GM23338 (cell line): Measurements from ENCODE around the gene FBLN1. TPM values are rescaled to one million over a fixed set of nuclear protein-coding genes. Genes with fewer than 3 reads are reported as not detected.

ENCODE experiments used
- ATAC-seq: fragments of 200-7000 bp; cut with Tn5 transposase; 3 replicates; pipeline ENCODE4 v1.9.1; 2020
- DNase-seq: peaks from one replicate; pipeline ENCODE4 v3.0.0-alpha.2; 2015; ENCODE audit warnings: low spot score
- H2AFZ ChIP-seq: fragments of 200-600 bp; sonication (generic); 2 replicates; pipeline ENCODE4 v1.8.0; 2016; ENCODE audit warnings: antibody characterized with exemption, mild to moderate bottlenecking, moderate library complexity
- H3F3A ChIP-seq: fragments of 200-600 bp; sonication (generic); replicated peaks from 2 replicates; pipeline ENCODE4 v1.8.0; 2017; ENCODE audit warnings: antibody characterized with exemption, mixed run types, low read depth
- H3K27ac ChIP-seq: fragments of 200-600 bp; sonication (generic); 2 replicates; pipeline ENCODE4 v1.6.1; 2016; ENCODE audit warnings: low read depth
- H3K27me3 ChIP-seq: fragments of 200-600 bp; sonication (generic); 2 replicates; pipeline ENCODE4 v1.8.0; 2016; ENCODE audit warnings: mild to moderate bottlenecking, mixed run types, moderate library complexity; ENCODE audit not compliant: insufficient read depth
- H3K36me3 ChIP-seq: fragments of 200-600 bp; sonication (generic); 2 replicates; pipeline ENCODE4 v1.8.0; 2016; ENCODE audit warnings: mild to moderate bottlenecking; ENCODE audit not compliant: insufficient read depth
- H3K4me1 ChIP-seq: fragments of 200-600 bp; sonication (generic); 2 replicates; pipeline ENCODE4 v1.8.0; 2016; ENCODE audit warnings: mild to moderate bottlenecking, moderate library complexity; ENCODE audit not compliant: insufficient read depth
- H3K4me2 ChIP-seq: fragments of 200-600 bp; sonication (generic); 2 replicates; pipeline ENCODE4 v1.7.1; 2017; ENCODE audit warnings: mixed run types
- H3K4me3 ChIP-seq: fragments of 200-600 bp; sonication (generic); 2 replicates; pipeline ENCODE4 v1.6.1; 2016; ENCODE audit warnings: mixed run types
- H3K79me2 ChIP-seq: fragments of 200-600 bp; sonication (generic); replicated peaks from 2 replicates; pipeline ENCODE4 v1.8.0; 2017; ENCODE audit warnings: mild to moderate bottlenecking; ENCODE audit not compliant: insufficient read depth
- H3K9me2 ChIP-seq: fragments of 200-600 bp; sonication (generic); 2 replicates; pipeline ENCODE4 v1.8.0; 2017; ENCODE audit not compliant: insufficient read depth
- H4K20me1 ChIP-seq: fragments of 200-600 bp; sonication (generic); replicated peaks from 2 replicates; pipeline ENCODE4 v1.8.0; 2017; ENCODE audit warnings: mild to moderate bottlenecking; ENCODE audit not compliant: insufficient read depth
- H3K27ac Mint-ChIP-seq: 2 replicates; pipeline ENCODE4 v1.8.0; 2020; ENCODE audit warnings: inconsistent platforms, mild to moderate bottlenecking, moderate library complexity, mixed read lengths
- H3K27me3 Mint-ChIP-seq: 3 replicates; pipeline ENCODE4 v1.8.0; 2022; ENCODE audit warnings: low read depth, mild to moderate bottlenecking, moderate library complexity, mixed read lengths, inconsistent platforms; ENCODE audit not compliant: insufficient read depth, poor library complexity
- H3K36me3 Mint-ChIP-seq: 3 replicates; pipeline ENCODE4 v1.8.0; 2021; ENCODE audit warnings: low read depth, mild to moderate bottlenecking, inconsistent platforms, moderate library complexity, mixed read lengths
- H3K4me1 Mint-ChIP-seq: 3 replicates; pipeline ENCODE4 v1.8.0; 2020; ENCODE audit warnings: mild to moderate bottlenecking, inconsistent platforms, mixed read lengths
- H3K4me3 Mint-ChIP-seq: 3 replicates; pipeline ENCODE4 v1.8.0; 2021; ENCODE audit warnings: moderate library complexity, mild to moderate bottlenecking, inconsistent platforms, mixed read lengths
- H3K9me3 Mint-ChIP-seq: 3 replicates; pipeline ENCODE4 v1.8.0; 2020; ENCODE audit warnings: moderate library complexity, mild to moderate bottlenecking, inconsistent platforms, mixed read lengths
- CREB1 ChIP-seq: fragments of 250-450 bp; sonication (Bioruptor Pico); IDR thresholded peaks from 2 replicates; pipeline ENCODE4 v1.5.0; 2020; ENCODE audit warnings: low read depth, mild to moderate bottlenecking, moderate library complexity
- EZH2 ChIP-seq: fragments of 200-600 bp; sonication (generic); IDR thresholded peaks from one replicate; pipeline ENCODE4 v1.8.0; 2017; ENCODE audit warnings: antibody characterized with exemption, mild to moderate bottlenecking, low read depth; ENCODE audit not compliant: unreplicated experiment
- EZH2phosphoT487 ChIP-seq: fragments of 200-600 bp; sonication (generic); IDR thresholded peaks from one replicate; pipeline ENCODE4 v1.8.1; 2018; ENCODE audit warnings: antibody characterized with exemption; ENCODE audit not compliant: unreplicated experiment
- JUNB ChIP-seq: IDR thresholded peaks from one replicate; pipeline ENCODE4 v1.6.1; 2016; ENCODE audit warnings: antibody characterized with exemption; ENCODE audit not compliant: unreplicated experiment
- NANOG ChIP-seq: IDR thresholded peaks from 2 replicates; pipeline ENCODE4 v1.6.1; 2016; ENCODE audit warnings: antibody characterized with exemption, borderline replicate concordance
- POLR2AphosphoS5 ChIP-seq: IDR thresholded peaks from 2 replicates; pipeline ENCODE4 v1.6.1; 2016; ENCODE audit warnings: antibody characterized with exemption, low read depth
- STAT1 ChIP-seq: IDR thresholded peaks from one replicate; pipeline ENCODE4 v1.6.1; 2016; ENCODE audit warnings: antibody characterized with exemption; ENCODE audit not compliant: unreplicated experiment
- ZNF114 ChIP-seq: fragments of 250-450 bp; sonication (Bioruptor Pico); IDR thresholded peaks from 2 replicates; pipeline ENCODE4 v1.5.0; 2020; ENCODE audit warnings: mild to moderate bottlenecking, moderate library complexity
- polyA plus RNA-seq: library from polyadenylated mRNA; unstranded; fragments of >200 nt; fragmentation: Nextera tagmentation; extraction: Ambion mirVana; gene quantifications from 2 replicates; pipeline ENCODE4 v1.2.1, GENCODE V29; 2016
- total RNA-seq: library from RNA; depleted of rRNA; stranded (reverse); fragments of >200 nt; shearing (Covaris generic); gene quantifications from 2 replicates; pipeline ENCODE4 v1.2.3, GENCODE V29; 2014
- TF ChIP-seq, protein P1 (sequence below): IDR thresholded peaks from 2 replicates; pipeline ENCODE4 v1.6.1; 2016; ENCODE audit warnings: antibody characterized with exemption
- TF ChIP-seq, protein P2 (sequence below), 2 experiments: fragments of 200-600 bp in 1 of 2; sonication (generic) in 1 of 2; conservative IDR thresholded peaks; 2 replicates each; pipeline versions ENCODE4 v1.5.1 to v1.6.1; 2016 to 2017; ENCODE audit warnings: antibody characterized with exemption in 2 of 2, low read depth in 2 of 2, mild to moderate bottlenecking in 2 of 2, moderate library complexity in 1 of 2
- TF ChIP-seq, protein P3 (sequence below): fragments of 250-450 bp; sonication (Bioruptor Pico); IDR thresholded peaks from 2 replicates; pipeline ENCODE4 v1.5.0; 2020; ENCODE audit warnings: mild to moderate bottlenecking, moderate library complexity

Gene FBLN1
- total and polyA plus RNA-seq, 2 experiments from 2014 or later: 90.1 to 137 TPM

- TF ChIP-seq, protein P1, sequence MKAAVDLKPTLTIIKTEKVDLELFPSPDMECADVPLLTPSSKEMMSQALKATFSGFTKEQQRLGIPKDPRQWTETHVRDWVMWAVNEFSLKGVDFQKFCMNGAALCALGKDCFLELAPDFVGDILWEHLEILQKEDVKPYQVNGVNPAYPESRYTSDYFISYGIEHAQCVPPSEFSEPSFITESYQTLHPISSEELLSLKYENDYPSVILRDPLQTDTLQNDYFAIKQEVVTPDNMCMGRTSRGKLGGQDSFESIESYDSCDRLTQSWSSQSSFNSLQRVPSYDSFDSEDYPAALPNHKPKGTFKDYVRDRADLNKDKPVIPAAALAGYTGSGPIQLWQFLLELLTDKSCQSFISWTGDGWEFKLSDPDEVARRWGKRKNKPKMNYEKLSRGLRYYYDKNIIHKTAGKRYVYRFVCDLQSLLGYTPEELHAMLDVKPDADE: no peak
- TF ChIP-seq, protein P2, sequence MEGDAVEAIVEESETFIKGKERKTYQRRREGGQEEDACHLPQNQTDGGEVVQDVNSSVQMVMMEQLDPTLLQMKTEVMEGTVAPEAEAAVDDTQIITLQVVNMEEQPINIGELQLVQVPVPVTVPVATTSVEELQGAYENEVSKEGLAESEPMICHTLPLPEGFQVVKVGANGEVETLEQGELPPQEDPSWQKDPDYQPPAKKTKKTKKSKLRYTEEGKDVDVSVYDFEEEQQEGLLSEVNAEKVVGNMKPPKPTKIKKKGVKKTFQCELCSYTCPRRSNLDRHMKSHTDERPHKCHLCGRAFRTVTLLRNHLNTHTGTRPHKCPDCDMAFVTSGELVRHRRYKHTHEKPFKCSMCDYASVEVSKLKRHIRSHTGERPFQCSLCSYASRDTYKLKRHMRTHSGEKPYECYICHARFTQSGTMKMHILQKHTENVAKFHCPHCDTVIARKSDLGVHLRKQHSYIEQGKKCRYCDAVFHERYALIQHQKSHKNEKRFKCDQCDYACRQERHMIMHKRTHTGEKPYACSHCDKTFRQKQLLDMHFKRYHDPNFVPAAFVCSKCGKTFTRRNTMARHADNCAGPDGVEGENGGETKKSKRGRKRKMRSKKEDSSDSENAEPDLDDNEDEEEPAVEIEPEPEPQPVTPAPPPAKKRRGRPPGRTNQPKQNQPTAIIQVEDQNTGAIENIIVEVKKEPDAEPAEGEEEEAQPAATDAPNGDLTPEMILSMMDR (conservative IDR thresholded peaks at IDR 0.05; ENCODE audit: low read depth in 2 of 2): no peak
- TF ChIP-seq NANOG (no peak), EZH2 (no peak), ZNF114 (CRISPR knock-in tag) (no peak), POLR2AphosphoS5 (no peak)
Observed at GRCh38 chr22:45564349-45565030, 61.8 kb downstream of the FBLN1 start (continued).

DNA sequence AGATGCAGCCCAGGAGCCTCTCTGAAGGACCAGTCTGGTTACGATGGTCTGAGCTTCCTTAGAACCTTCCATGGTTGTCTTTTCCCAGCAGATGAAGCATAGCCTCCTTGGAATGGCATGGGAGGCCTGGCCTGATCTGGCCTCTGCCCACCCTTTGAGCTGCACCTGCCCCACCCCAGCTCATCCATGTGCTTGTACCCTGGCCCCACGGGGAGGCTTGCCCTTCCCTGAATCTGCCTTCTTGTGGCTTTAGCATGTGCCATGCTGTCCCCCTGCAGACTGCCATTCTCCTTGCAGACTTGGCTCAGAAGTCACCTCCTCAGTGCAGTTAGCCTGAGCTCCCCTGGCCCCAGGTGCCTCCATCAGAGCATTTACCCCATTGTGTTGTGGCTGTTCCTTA lies 62.5 kb downstream of the FBLN1 start:
- peaks cover 9% of the 10 kb centered on the region for H3K27me3 Mint-ChIP-seq
- ATAC-seq: no peak
- H3K9me3 Mint-ChIP-seq: peaks cover 43% of the 10 kb centered on the region

More for the DNA sequence above, 62.5 kb downstream of the FBLN1 start:
- no peak for DNase-seq
- H3K4me1 ChIP-seq: no peaks in the 10 kb centered on the region
- TF ChIP-seq EZH2phosphoT487 (no peak), ZNF114 (CRISPR knock-in tag) (no peak), CREB1 (no peak), JUNB (no peak), STAT1 (no peak)
- TF ChIP-seq, protein P3, sequence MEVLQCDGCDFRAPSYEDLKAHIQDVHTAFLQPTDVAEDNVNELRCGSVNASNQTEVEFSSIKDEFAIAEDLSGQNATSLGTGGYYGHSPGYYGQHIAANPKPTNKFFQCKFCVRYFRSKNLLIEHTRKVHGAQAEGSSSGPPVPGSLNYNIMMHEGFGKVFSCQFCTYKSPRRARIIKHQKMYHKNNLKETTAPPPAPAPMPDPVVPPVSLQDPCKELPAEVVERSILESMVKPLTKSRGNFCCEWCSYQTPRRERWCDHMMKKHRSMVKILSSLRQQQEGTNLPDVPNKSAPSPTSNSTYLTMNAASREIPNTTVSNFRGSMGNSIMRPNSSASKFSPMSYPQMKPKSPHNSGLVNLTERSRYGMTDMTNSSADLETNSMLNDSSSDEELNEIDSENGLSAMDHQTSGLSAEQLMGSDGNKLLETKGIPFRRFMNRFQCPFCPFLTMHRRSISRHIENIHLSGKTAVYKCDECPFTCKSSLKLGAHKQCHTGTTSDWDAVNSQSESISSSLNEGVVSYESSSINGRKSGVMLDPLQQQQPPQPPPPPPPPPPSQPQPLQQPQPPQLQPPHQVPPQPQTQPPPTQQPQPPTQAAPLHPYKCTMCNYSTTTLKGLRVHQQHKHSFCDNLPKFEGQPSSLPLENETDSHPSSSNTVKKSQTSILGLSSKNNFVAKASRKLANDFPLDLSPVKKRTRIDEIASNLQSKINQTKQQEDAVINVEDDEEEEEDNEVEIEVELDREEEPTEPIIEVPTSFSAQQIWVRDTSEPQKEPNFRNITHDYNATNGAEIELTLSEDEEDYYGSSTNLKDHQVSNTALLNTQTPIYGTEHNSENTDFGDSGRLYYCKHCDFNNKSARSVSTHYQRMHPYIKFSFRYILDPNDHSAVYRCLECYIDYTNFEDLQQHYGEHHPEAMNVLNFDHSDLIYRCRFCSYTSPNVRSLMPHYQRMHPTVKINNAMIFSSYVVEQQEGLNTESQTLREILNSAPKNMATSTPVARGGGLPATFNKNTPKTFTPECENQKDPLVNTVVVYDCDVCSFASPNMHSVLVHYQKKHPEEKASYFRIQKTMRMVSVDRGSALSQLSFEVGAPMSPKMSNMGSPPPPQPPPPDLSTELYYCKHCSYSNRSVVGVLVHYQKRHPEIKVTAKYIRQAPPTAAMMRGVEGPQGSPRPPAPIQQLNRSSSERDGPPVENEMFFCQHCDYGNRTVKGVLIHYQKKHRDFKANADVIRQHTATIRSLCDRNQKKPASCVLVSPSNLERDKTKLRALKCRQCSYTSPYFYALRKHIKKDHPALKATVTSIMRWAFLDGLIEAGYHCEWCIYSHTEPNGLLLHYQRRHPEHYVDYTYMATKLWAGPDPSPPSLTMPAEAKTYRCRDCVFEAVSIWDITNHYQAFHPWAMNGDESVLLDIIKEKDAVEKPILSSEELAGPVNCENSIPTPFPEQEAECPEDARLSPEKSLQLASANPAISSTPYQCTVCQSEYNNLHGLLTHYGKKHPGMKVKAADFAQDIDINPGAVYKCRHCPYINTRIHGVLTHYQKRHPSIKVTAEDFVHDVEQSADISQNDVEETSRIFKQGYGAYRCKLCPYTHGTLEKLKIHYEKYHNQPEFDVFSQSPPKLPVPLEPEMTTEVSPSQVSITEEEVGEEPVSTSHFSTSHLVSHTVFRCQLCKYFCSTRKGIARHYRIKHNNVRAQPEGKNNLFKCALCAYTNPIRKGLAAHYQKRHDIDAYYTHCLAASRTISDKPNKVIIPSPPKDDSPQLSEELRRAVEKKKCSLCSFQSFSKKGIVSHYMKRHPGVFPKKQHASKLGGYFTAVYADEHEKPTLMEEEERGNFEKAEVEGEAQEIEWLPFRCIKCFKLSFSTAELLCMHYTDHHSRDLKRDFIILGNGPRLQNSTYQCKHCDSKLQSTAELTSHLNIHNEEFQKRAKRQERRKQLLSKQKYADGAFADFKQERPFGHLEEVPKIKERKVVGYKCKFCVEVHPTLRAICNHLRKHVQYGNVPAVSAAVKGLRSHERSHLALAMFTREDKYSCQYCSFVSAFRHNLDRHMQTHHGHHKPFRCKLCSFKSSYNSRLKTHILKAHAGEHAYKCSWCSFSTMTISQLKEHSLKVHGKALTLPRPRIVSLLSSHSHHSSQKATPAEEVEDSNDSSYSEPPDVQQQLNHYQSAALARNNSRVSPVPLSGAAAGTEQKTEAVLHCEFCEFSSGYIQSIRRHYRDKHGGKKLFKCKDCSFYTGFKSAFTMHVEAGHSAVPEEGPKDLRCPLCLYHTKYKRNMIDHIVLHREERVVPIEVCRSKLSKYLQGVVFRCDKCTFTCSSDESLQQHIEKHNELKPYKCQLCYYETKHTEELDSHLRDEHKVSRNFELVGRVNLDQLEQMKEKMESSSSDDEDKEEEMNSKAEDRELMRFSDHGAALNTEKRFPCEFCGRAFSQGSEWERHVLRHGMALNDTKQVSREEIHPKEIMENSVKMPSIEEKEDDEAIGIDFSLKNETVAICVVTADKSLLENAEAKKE (CRISPR knock-in tag): no peak
- Mint-ChIP-seq H3K4me1 (peaks cover 14% of the 10 kb centered on the region; the same call in 2 of the 3 replicates), H3K36me3 (peaks cover 59% of the 10 kb centered on the region), H3K27ac (0 out of 2 replicates have a peak overlapping the region, but pooled peaks have one; percentile 6), H3K4me3 (no peak overlapping the region)
- no peak overlapping the region for H2AFZ ChIP-seq
- H3K4me3 ChIP-seq: no peak overlapping the region
- H3K79me2 ChIP-seq: no peaks in the 10 kb centered on the region
- no peak overlapping the region for H3K27ac ChIP-seq
- H3K9me2 ChIP-seq: no peaks in the 10 kb centered on the region
- H4K20me1 ChIP-seq: no peaks in the 10 kb centered on the region; the same call in 1 of the 2 replicates
- no peaks in the 10 kb centered on the region for H3K27me3 ChIP-seq
- no peaks in the 10 kb centered on the region for H3F3A ChIP-seq
- 0 out of 2 replicates have a peak, but pooled peaks cover 7% of the 10 kb centered on the region for H3K36me3 ChIP-seq
- H3K4me2 ChIP-seq: no peak overlapping the region
